ENCODE results near the gene S100A11.
A peak's percentile ranks its signal among the peaks of the same experiment; 100 is the strongest.

The S100A11 gene

DNA sequence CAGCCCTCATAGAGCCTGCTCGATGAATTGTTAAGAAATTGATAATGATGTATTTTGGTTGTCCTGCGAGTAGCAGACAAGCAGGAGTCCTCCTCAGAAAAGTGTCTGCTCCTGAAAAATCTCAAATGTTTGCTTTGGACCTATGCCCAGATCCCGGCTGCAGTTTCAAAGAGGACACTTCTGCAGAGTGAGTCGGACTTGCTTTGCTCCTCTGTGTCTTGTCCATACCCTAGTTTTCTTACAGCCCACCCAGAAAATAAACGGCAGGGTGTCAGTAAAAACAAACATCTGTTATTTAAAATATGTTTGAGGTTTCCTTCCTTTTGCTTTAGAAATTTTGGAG lies 46.0 kb downstream of the S100A11 start:
- TF ChIP-seq, protein P1, sequence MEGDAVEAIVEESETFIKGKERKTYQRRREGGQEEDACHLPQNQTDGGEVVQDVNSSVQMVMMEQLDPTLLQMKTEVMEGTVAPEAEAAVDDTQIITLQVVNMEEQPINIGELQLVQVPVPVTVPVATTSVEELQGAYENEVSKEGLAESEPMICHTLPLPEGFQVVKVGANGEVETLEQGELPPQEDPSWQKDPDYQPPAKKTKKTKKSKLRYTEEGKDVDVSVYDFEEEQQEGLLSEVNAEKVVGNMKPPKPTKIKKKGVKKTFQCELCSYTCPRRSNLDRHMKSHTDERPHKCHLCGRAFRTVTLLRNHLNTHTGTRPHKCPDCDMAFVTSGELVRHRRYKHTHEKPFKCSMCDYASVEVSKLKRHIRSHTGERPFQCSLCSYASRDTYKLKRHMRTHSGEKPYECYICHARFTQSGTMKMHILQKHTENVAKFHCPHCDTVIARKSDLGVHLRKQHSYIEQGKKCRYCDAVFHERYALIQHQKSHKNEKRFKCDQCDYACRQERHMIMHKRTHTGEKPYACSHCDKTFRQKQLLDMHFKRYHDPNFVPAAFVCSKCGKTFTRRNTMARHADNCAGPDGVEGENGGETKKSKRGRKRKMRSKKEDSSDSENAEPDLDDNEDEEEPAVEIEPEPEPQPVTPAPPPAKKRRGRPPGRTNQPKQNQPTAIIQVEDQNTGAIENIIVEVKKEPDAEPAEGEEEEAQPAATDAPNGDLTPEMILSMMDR (conservative IDR thresholded peaks at IDR 0.05; ENCODE audit: low read depth, low read length) = no peak
- H3K4me3 ChIP-seq (ENCODE audit: low read depth, low read length) = no peak overlapping the region
- peak; percentile 70 for DNase-seq (ENCODE audit: low read depth)

DNA sequence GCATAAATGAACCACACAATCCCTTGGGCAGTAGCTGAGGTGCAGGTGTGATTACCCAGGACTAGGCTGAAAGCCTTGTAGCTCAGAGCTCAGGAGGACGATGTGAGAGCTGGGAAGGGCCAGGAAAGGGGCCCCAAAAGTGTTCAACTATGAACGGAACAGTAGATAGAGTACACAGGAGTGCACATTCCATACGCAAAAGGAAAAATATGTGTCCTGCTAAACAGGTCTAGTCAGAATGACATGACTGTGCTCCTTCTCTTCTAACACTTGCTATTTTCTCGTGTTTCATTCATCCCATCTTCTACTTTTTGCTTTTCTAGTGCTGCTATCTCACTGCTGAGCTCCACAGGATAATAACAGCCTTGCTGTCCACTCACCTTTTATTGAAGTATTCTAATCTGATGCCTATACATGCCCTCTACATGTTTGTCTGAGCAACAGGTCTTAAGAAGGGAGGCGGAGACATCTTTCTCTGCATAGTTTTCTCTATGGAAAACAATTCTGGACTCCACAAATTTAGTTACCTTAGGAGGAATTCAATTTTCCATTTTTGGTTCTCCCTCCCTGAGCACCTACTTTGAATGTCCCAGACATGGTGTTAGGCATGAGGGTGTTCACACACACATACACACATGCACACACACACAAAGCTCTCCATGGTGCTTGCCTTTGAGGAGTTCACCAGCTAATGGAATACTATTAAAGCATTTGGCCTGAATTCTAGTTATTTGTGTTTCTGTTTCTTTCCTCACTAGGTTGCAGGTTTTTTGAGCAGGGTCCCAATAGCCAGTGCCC lies 46.5 kb downstream of the S100A11 start:
- TF ChIP-seq, protein P1 (conservative IDR thresholded peaks at IDR 0.05; ENCODE audit: low read depth, low read length) = no peak
- no peak overlapping the region for H3K4me3 ChIP-seq (ENCODE audit: low read depth, low read length)
- DNase-seq (ENCODE audit: low read depth) = no peak

DNA sequence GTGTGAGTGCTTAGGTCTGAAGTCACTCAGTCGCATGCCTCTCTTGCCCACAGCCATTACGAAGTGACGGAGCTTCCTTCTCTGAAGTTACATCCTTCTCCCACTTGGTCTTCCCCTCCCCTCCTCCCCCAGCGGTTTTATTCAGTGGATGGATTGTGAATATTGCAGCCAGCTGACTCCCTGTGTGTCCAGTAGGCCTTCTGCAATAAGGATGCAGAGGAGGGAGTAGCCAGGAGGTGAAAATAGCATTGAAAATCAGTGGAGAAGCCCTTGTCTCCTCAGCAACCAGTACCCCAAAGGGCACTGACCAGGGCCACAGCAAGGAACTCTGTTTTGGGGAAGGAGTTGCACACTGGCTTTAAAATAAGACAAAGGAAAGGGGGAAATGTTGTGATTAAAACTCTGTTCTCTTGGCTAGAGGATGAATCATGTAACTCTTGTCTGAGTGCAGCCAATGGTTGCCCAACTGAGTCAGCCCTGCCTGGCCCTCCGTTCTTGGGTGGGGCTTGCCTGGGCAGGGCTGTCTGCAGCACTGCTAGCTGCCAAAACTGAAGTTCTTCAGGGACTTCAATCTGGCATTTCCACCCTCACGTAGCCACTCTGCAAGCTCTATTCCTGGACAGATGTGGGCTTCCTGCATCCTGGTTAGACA lies 47.5 kb downstream of the S100A11 start:
- TF ChIP-seq, protein P1 (conservative IDR thresholded peaks at IDR 0.05; ENCODE audit: low read depth, low read length) = no peak
- DNase-seq (ENCODE audit: low read depth) = peak; percentile 72
- H3K4me3 ChIP-seq (ENCODE audit: low read depth, low read length) = no peak overlapping the region

DNA sequence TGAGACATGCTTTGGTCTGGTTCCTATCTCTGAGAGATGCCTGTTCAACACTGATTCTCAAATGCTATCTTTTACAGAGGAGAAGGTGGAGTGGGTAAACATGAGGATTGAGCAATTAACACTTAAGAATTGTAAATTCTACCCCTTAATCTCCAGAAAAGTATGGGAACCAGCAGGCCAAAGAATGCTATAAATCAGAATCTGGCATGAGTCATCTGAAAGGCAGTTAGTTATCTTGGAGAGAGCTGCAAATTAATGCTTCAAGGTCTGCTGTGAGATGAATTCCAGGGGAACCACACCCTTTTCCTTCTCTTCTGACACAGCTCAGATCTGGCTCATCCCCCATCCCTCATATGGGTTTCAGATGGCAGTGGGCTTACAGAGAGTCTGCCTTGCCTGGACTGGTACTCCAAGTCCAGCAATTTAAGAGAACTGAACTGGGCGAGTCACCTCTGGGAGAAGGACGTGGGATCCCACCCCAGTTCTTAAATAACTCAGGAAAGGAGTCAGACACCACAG lies 48.3 kb downstream of the S100A11 start:
- TF ChIP-seq, protein P1 (conservative IDR thresholded peaks at IDR 0.05; ENCODE audit: low read depth, low read length) = no peak
- DNase-seq (ENCODE audit: low read depth) = peak; percentile 88
- no peak overlapping the region for H3K4me3 ChIP-seq (ENCODE audit: low read depth, low read length)

DNA sequence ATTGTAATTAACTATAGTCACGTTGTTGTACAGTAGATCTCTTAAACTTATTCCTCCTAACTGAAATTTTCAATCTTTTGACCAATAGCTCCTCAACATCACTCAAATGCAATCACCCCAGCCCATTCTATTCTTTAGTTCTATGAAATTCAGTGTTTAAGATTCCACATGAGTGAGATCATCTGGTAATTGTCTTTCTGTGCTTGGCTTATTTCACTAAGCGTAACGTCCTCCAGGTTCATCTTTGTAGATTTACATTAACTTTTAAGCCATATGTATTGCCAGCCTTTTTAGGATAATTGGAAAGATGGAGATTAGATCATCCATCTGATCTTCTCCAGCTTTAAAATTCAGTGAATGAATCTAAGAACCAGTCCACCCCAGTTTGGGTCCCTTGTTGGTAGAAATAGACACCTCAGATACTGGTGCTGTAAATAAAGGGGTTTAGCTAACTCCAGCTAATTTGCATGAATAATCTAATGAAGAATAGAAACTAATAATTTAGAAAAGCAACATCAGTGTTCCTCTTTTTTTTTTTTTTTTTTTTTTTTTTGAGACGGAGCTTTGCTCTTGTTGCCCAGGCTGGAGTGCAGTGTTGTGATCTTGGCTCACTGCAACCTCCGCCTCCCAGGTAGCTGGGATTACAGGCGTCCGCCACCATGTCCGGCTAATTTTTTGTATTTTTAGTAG lies 50.2 kb downstream of the S100A11 start:
- DNase-seq (ENCODE audit: low read depth) = no peak
- TF ChIP-seq, protein P1 (conservative IDR thresholded peaks at IDR 0.05; ENCODE audit: low read depth, low read length) = no peak
- H3K4me3 ChIP-seq (ENCODE audit: low read depth, low read length) = no peak overlapping the region

DNA sequence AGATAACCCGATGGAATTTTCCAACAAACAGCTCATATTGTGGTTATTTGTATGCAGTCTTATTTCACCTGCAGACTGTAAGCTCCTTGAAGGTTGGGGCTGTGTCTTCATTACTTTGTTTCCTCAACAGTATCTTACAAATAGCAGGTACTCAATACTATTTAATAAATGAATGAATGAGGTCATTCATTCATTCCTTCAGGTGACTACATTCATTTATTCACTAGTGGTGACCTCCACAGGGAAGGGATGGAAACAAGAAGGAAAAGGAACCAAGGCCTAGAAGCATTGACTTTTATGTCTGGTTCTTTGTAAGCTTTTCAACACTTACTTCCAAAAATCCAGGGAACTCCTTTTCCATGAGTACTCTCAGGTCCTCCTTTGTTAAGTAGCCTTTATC lies 51.0 kb downstream of the S100A11 start:
- no peak for DNase-seq (ENCODE audit: low read depth)
- TF ChIP-seq, protein P1 (conservative IDR thresholded peaks at IDR 0.05; ENCODE audit: low read depth, low read length) = no peak
- H3K4me3 ChIP-seq (ENCODE audit: low read depth, low read length) = no peak overlapping the region

Data from choroid plexus epithelial cell (primary cell).